GM12892 (cell line): Measurements from ENCODE around the gene RBM34.
"Not testable (repeated sequence)": the region's sequence is repeated elsewhere in the genome, so short reads cannot be mapped to it uniquely, and the experiment has no call there.

Experiments used
- DNase-seq: peaks from one replicate; pipeline ENCODE4 v3.0.0; 2011; ENCODE audit not compliant: insufficient read length
- FAIRE-seq: peaks from 2 replicates; lab custom pipeline; 2011; peaks lifted over from hg19 to GRCh38; lab: Jason Lieb, UNC
- POLR2A ChIP-seq: IDR thresholded peaks from 2 replicates; pipeline ENCODE4 v1.6.1; 2011; ENCODE audit warnings: low read depth, low read length, control low read depth
- POLR2AphosphoS5 ChIP-seq: IDR thresholded peaks from 2 replicates; pipeline ENCODE4 v1.6.1; 2011; ENCODE audit warnings: low read depth, low read length, control low read depth
- TAF1 ChIP-seq: IDR thresholded peaks from 2 replicates; pipeline ENCODE4 v1.6.1; 2011; ENCODE audit warnings: low read depth, mild to moderate bottlenecking, control low read depth, low read length, borderline replicate concordance

RBM34 gene

DNA sequence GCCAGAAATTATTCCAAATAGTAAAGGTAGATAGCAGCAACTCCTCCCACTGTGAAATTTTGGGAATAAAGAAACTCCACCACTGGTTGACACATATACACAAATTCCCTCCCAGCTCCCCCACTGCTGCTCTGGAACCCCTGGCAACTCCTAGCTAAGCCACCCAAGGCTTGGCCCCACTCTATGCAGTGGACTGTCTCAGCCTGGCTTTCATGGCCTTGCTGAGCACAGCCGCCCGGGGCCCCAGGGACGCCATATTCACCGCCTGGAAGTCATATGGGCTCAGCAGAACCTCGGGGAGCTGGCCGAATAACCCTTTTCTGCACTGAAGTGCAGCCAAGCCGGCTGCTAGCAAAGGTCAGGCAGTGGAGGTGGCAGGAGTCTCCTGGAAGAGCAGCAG is 15.4 kb upstream of the RBM34 start:
- FAIRE-seq (no peak), DNase-seq (no peak)
- no peak for TF ChIP-seq TAF1
- TF ChIP-seq POLR2A: no peak
- no peak for TF ChIP-seq POLR2AphosphoS5

DNA sequence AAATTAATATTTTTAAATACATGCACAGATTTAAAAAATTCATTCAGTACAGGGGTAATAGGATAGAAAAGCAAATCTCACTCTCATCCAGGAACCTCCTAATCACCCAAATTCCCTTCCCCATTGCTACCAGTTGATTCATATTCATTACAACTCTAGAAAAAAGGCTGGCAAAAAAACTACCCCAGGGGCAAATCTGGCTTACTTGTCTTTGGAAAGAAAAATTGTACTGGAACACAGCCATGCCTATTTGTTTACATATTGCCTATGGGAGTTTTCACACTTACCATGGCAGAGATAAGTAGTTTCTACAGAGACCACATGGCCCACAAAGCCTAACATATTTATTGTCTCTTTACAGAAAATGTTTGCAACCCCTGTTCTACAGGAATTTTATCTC is 8.9 kb upstream of the RBM34 start:
- DNase-seq: no peak
- no peak for TF ChIP-seq POLR2A
- FAIRE-seq: no peak

DNA sequence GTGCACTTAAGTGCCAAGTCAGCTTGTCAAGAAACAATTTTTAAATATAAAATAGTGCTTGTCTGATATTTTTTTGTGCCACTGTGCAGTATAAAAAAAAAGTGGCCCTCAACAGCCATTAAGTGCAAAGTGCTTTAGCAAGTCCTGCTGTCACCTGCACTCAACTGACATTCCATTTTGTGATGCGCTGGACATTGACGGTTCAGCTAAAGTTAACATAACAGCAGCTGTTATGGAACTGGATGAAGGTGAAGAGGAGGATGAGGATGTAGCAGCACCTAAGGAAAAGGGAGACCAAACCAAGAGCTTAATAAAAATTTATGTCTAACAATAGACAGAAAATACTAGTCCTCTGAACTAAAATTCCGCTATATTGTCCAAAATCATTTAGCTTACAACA is 7.3 kb upstream of the RBM34 start:
- FAIRE-seq (no peak), DNase-seq (no peak)
- no peak for TF ChIP-seq TAF1

DNA sequence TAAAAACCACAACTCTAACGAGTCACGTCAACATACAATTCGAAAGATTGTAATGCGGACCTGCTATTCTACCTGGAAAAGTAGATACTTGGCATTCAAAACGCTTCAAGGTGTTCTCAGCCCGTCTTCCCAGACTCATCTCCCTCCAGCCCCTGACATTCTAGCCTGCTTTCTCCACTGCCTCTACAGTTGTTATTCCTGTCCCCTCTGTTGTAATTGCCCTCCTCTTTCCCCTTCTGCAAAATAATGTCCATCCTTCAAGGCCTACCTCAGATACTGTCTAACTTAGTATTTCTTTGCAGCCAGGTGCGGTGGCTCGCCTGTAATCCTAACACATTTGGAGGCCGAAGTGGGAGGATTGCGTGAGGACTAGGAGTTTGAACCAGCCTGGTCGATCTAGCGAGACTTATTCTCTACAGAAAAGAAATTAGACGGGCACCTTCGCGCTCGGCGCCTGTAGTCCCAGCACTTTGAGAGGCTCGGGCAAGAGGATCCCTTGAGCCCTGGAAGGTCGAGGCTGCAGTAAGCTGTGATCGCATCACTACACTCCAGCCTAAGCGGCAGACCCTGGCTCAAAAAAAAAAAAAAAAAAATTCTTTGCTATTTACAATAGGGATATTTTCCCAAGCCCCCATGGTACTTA is 756 bp upstream of the RBM34 start:
- FAIRE-seq (no peak), DNase-seq (no peak)
- no peak for TF ChIP-seq POLR2A
- TF ChIP-seq POLR2AphosphoS5: no peak
- TF ChIP-seq TAF1: no peak

DNA sequence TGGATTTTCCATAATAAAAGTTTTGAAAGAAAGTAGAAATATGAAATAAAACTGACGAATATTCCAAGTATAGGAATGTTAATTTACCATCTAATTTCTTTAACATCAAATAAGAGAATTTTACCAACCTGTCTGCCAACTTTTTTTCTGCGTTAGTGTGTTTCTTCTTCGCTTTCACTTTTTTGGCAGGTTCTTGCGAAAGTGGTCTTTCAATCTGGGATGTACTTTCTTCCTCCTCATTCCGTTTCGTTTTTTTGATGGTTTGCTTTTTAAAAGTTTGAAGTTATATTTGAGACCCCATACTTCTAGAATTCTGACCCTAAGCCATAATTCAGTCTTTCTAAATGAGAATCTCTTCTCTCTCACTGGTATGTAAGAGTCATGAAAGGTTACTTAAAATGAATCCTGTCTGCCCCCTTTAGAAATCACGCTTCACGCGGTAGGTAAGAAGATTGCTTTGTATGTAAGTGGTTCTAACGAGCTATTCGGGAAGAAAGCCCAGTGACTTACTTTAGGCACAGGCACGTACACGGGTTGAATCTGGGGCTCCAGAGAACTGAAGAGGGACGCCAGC is 580 bp downstream of the RBM34 start:
- FAIRE-seq: peak; percentile 50
- TF ChIP-seq TAF1 (no peak), POLR2AphosphoS5 (no peak), POLR2A (no peak)
- no peak for DNase-seq

DNA sequence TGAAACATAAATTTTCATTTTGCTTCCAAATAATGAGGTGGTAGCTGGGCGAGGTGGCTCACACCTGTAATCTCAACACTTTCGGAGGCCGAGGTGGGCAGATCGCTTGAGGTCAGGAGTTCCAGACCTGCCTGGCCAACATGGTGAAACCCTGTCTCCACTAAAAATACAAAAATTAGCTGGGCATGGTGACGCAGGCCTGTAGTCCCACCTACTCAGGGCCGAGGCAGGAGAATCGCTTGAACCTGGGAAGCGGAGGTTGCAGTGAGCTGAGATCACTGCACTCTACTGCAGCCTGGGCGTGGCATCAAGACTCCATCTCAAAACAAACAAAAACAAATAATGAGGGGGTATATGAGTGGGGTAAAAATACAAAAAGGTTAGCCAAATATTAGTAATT is 1.1 kb downstream of the RBM34 start:
- not testable (repeated sequence) for DNase-seq, FAIRE-seq

DNA sequence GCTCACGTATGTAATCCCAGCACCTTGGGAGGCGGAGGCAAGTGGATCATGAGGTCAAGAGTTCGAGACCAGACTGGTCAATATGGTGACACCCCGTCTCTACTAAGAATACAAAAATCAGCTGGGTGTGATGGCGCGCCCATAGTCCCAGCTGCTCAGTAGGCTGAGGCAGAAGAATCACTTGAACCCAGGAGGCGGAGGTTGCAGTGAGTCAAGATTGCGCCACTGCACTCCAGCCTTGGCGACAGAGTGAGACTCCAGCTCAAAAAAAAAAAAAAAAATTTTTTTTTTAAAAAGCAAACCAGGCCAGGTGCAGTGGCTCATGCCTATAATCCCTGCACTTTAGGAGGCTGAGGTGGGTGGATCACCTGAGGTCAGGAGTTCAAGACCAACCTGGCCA is 1.8 kb downstream of the RBM34 start:
- not testable (repeated sequence) for DNase-seq, FAIRE-seq

DNA sequence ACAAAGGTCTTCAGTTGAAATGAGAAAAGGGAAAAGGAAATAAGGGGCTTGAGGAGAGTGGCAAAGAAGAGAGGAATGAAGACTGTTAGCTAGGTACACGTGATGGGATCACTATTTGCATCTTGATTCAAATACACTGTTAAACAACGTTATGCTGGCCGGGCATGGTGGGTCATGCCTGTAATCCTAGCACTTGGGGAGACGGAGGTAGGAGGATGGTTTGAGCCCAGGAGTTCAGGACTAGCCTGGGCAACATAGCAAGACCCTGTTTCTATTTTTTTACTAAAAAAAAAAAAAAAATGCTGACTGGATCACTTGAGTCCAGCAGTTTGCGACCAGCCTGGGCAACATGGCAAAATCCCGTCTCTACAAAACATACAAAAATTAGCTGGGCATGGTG is 2.4 kb downstream of the RBM34 start:
- no peak for FAIRE-seq
- TF ChIP-seq POLR2AphosphoS5: no peak
- TF ChIP-seq TAF1: no peak
- TF ChIP-seq POLR2A: no peak

DNA sequence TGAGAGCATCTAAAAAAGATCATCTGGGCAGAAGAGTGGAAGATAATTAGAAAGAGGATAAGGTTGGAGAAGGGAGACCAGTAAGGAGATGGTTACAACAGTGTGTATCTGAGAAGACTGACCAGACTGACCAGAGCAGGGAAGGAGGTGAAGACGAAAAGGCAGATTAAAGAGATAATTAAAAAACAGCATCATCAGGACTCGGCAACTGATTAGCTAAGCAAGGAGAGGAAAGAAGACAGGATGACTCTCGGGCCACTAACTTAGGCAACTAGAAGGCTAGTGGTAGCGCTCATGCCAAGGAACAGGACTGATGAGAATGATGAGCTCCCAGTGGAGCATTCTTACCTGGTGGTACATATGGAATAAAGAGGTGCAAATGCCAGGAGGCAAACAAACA is 3.9 kb downstream of the RBM34 start:
- DNase-seq (no peak), FAIRE-seq (no peak)
- TF ChIP-seq TAF1: no peak
- no peak for TF ChIP-seq POLR2A
- TF ChIP-seq POLR2AphosphoS5: no peak

More for the DNA sequence above, 2.4 kb downstream of the RBM34 start:
- no peak for DNase-seq

DNA sequence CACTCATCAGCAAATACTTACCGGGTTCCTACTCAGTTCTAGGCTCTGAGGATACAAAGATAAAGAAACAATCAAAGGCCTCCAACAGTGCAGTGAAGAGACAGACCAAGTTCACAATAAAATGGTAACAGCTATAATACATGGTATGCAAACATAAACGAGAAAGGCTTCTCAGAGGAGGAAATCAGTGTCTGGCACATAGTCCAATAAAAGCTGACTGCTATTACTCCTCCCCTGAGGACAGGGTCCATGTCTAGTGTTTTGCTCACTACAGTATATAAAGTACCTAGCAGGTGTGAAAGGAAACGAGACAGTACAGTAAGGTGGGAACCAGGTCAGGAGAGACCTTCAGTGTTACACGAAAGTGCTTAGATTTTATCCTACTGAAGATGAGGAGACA is 4.3 kb downstream of the RBM34 start:
- TF ChIP-seq TAF1: no peak
- peak; percentile 38 for FAIRE-seq
- no peak for DNase-seq

DNA sequence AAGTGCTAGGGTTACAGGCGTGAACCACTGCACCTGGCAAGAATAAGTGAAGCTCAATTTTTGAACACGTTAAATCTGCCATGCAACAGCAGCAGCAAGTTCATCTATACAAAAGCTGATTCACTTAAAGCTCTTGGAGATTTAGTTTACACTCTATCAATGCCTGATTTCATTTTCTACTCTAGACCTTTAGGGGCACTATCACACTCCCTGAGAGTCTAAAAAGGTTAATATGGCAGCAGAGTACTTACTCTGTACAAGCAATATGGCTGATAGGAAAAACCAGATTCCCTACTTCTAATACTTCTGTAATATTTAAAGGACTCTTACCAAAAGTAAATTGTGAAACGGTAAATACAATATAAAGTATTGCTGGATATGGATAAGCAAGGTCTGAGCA is 4.8 kb downstream of the RBM34 start:
- no peak for FAIRE-seq
- DNase-seq: no peak
- no peak for TF ChIP-seq TAF1
- no peak for TF ChIP-seq POLR2A
- no peak for TF ChIP-seq POLR2AphosphoS5

DNA sequence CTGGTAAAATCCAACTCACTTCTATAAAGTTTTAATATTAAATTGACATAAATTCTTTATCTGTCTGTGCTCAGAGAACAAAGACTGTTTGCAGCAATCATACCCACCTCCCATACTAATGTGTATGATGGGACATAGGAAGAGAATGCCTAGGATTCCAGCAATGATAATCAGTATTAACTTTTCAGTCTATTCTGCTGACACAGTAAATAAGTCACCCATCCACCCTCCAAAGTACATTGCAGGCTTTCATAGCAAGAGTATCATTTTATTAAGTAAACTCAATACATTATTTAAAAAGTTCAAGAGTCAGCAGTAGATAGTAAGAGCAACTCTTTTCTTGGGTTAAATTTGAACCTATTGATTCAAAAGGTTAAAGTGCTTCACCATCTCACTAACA is 8.8 kb downstream of the RBM34 start:
- FAIRE-seq (no peak), DNase-seq (no peak)
- TF ChIP-seq POLR2AphosphoS5: no peak
- TF ChIP-seq POLR2A: no peak
- no peak for TF ChIP-seq TAF1

DNA sequence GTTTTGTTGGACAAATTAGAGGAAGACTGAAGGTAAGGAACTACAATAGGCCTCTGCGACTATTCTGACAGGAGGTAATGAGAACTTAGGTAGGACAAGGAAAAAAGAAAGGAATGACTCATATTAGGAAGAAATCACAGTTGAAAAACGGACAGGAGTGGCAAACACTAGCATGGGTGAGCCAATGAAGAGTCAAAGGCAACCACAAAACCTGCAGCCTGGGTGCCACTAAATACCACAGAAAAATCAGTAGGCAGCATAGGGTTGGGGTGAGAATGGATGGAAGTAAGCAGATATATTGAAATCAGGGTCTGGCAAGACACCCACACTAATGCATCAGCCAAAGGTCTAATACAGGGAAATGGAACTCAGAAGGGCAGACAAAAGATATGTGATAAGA is 10.0 kb downstream of the RBM34 start:
- TF ChIP-seq TAF1 (no peak), POLR2A (no peak), POLR2AphosphoS5 (no peak)
- DNase-seq: no peak
- FAIRE-seq: no peak

DNA sequence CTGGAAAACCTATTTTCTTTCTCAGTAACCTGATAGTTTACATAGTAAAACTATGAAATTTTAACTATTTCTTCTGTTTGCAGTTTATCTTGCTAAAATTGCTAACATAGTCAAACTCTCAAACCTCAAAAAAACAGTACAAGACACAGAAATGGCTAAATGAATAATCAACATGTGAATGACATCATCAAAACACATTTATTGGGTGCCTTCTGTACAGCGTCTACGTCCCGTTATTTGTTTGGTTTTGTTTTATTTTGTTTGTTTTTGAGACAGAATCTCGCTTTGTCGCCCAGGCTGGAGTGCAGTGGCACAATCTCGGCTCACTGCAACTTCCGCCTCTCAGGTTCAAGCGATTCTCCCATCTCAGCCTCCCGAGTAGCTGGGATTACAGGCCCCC is 11.2 kb downstream of the RBM34 start:
- FAIRE-seq (no peak), DNase-seq (no peak)
- TF ChIP-seq POLR2AphosphoS5: no peak
- no peak for TF ChIP-seq TAF1

DNA sequence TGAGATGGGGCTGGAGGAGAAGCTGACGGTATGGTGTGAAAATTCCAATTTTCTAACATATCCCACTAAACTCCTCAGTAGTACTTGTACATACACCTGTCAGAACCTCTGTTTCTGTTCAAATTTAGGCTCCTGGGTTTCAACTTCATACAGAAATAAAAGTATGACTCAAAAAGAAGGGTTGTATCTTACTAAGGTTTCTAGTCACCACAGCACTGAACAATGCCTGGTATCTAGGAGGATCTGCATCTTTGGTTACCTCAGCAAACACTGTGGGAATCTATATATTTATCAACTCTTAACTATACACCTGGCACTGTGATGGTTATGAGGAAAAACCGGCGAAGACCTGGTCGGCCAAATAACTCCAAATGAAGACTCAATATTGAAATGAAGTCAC is 13.8 kb downstream of the RBM34 start:
- TF ChIP-seq POLR2AphosphoS5: no peak
- no peak for FAIRE-seq
- no peak for DNase-seq
